Testis (tissue), 2 donors: ENCODE data around the gene ZNF445.

Experiments
- CTCF ChIP-seq, 3 experiments: fragments of 450-650 bp in 2 of 3; fragments of 200-600 bp in 1 of 3; sonication (generic) in 1 of 3; IDR thresholded peaks; one replicate each; pipeline ENCODE4 v1.5.1; 2016 to 2019; ENCODE audit warnings: antibody characterized with exemption in 3 of 3, mild to moderate bottlenecking in 2 of 3, moderate library complexity in 1 of 3
- POLR2A ChIP-seq: fragments of 450-650 bp; IDR thresholded peaks from one replicate; pipeline ENCODE4 v1.6.1; 2017; ENCODE audit warnings: antibody characterized with exemption, mild to moderate bottlenecking, moderate library complexity

DNA sequence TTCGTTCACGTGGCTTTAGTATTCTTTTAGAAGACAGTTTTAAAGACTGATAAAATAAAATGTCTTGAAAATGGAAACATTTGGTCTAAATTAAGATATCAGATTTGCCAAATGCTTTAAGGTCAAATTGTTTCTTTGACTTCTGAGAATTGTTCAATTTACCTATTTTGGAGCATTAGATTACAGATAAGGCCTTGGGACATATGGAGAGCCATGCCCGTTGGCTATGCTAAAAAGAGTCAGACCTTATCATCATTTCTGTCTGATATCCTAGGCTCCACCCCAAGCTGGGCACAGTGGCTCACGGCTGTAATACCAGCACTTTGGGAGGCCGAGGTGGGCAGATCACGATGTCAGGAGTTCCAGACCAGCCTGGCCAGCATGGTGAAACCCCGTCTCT, 13.0 kb downstream of the ZNF445 start:
- TF ChIP-seq CTCF (IDR thresholded peaks at IDR 0.05) (no peak), POLR2A (no peak)
